Retinal pigment epithelial cell (primary cell): ENCODE results near the gene MCTP2.
A peak's percentile ranks its signal among the peaks of the same experiment; 100 is the strongest.

Experiments used
- DNase-seq: peaks from one replicate; pipeline ENCODE4 v3.0.0-alpha.2; 2010; ENCODE audit warnings: low read depth
- H3K4me3 ChIP-seq: 2 replicates; pipeline ENCODE4 v1.5.1; 2011; ENCODE audit warnings: mild to moderate bottlenecking, low read length, control low read depth, moderate library complexity
- TF ChIP-seq, protein P1 (sequence below): conservative IDR thresholded peaks from 2 replicates; pipeline ENCODE4 v1.5.1; 2011; ENCODE audit warnings: low read depth, low read length, control low read depth, inconsistent platforms

The MCTP2 gene

DNA sequence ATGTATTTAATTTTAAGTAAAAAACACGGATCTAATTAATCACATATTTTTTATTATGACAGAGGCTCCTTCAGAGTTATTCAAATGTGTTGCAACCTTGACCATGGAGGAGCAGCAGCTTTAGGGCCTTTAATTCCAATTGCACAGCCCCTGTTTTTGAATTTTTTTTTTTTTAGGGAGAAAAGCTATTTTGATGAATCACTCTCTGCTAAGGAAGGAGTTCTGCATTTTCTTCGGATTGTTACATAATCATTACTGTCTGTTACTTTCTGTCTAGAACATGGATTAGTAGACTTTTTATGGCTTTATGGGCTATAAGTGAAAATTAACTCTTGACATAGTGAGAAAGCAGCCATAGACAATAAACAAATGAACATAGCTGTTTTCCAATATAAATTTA is 90.8 kb downstream of the MCTP2 start:
- TF ChIP-seq, protein P1, sequence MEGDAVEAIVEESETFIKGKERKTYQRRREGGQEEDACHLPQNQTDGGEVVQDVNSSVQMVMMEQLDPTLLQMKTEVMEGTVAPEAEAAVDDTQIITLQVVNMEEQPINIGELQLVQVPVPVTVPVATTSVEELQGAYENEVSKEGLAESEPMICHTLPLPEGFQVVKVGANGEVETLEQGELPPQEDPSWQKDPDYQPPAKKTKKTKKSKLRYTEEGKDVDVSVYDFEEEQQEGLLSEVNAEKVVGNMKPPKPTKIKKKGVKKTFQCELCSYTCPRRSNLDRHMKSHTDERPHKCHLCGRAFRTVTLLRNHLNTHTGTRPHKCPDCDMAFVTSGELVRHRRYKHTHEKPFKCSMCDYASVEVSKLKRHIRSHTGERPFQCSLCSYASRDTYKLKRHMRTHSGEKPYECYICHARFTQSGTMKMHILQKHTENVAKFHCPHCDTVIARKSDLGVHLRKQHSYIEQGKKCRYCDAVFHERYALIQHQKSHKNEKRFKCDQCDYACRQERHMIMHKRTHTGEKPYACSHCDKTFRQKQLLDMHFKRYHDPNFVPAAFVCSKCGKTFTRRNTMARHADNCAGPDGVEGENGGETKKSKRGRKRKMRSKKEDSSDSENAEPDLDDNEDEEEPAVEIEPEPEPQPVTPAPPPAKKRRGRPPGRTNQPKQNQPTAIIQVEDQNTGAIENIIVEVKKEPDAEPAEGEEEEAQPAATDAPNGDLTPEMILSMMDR, result no peak
- no peak overlapping the region for H3K4me3 ChIP-seq
- DNase-seq, result peak; percentile 34

DNA sequence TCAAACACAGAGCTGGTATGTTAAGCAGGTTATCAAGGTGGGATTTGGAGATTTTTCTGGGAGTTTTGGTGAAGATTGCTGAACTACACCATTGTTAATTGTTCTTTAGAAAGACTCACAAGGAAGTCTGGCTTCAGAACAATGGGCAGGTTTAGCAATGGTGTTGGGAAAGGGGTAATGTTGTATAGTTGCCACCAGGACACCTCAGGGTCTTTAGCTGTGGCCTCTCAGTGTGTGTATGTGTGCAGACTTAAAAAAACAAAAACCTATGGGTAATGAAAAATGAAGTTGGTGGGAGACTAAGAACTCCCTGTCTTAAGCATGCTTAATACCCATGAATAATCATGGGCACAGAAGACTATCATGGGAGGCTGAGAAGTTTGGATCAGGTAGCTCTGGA is 91.7 kb downstream of the MCTP2 start:
- TF ChIP-seq, protein P1, result no peak
- no peak for DNase-seq
- H3K4me3 ChIP-seq, result no peak overlapping the region

DNA sequence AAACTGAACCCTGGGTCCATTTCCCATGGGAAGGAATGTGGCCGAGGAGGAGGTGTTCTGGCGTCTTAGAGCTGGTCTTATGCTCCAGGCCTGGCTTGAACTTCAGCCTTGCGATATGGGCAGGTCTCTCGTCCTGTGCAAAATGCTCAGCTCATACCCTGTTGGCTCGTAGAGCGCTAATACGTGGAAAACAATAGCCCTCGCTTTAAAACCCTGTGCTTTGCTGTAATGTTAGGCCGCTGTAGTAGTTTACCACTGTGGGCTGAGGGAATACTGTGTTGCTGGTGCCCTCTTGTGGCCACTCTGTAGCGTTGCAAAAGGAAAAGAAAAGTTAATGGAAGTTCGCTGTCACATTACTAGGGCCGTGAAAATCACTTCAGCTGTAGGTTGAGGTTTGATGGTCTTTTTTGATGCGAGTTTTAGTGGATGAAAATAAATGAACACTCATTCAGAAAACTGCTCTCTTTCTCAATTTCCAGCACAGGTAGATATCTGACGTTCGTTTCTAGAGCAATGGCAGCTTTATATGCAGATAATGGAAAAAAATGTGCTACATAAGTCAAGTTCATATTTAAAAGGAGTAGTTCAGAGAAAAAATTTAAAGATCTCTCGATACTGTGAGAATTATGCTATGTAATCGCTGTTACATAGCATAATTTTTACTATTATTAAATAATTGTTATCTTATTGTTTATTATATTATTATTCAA is 92.9 kb downstream of the MCTP2 start:
- TF ChIP-seq, protein P1, result peak; percentile 91
- peak; percentile 22 for DNase-seq
- no peak overlapping the region for H3K4me3 ChIP-seq

DNA sequence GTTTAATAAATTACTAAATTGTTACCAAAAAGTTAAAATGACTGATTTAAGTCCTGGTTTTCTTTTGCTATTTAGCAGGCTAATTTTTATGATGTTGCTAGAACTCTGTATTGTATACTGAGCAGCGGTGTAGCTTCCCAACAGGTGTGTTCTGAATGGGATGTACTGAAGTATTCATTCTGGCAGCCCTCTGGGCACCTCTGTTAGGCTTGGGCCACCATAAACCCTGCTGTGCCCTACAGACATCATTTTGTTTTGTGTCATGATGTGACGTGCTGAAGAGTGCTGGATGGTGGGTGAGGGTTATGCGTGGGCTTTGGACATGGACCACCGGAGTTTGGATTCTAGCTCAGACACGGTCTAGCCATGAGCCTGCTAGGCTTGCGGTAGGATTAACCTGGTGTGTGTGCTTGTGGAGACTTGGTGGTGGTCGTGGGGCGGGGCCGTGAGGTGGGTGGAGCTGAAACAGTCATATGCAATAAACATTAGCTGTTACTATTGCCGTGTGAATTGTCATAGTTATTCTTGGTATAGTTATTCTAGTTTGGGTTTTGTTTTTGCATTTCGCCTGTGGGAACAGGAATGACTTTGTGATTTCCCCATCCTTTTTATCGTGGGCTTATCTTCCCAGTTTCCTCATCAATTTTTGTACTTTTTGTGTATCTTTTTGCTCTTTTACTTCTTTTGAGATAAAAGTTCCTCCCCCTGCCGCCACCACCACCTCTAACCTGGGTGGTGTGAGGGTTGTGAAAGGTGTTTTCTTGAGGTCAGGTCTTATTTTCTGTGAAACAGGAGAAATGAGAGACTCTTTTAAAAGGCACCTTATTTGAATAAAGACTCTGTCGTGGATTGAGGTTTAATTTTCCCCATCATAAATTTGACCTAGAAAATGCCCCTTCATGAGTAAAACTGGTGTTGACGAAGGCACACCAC is 93.7 kb downstream of the MCTP2 start:
- H3K4me3 ChIP-seq, result no peak overlapping the region
- no peak for DNase-seq
- TF ChIP-seq, protein P1, result no peak

DNA sequence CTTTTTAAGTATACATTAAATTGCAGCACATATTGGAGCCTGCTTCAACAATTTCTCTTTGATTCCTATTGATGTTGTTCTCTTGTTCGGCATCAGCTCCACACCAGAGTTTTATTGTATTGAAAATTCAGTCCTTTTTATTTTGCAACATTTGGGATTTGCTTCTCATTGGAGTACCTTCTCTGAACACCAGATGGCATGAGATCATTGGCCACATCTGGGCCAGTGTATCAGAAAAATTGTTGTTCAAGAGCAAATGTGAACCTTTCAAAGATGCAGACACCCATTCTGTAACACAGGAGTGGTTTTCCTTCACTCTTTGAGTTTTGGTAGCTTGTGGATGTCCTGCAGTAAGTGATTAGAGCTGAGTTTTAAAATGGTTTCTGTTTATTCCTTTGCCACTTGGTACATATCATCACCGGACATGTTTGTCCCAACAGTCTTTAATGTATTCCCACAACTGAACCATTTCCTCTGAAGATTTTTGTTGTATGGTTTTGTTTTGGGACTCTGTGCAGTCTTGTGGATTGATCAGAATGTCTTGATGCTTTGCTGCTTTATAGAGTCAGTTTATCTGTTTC is 96.1 kb downstream of the MCTP2 start:
- H3K4me3 ChIP-seq, result no peak overlapping the region
- TF ChIP-seq, protein P1, result peak; percentile 77
- no peak for DNase-seq

DNA sequence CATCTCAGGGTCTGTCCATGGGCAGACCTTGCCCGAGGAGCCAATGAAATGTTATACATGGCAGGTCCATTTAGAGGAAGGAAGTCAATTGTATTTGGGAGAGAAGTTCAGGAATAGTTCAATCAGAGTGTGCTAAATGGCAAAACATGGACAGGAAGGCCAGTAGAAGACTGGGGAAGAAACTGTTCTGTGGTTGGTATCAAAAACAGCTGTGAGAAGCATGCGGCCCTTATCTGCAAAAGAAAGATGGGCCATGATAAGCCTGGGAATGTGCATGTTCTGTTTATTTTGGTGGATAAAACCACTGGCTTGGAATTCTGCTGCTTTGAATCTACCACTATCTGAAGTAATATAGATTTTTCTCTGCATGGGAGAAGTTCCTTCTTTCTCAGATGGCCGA is 100.4 kb downstream of the MCTP2 start:
- TF ChIP-seq, protein P1, result no peak
- DNase-seq, result no peak
- H3K4me3 ChIP-seq, result no peak overlapping the region
